HepG2 (cell line): Measurements from ENCODE around the gene PGA4. TPM values are rescaled to one million over a fixed set of nuclear protein-coding genes. Genes with fewer than 3 reads are reported as not detected.

Experiments used
- EP300 ChIP-seq, 3 experiments: sonication (generic) in 1 of 3; formaldehyde crosslinking in 1 of 3; IDR thresholded peaks; 2 replicates each; pipeline versions ENCODE4 v1.5.1 to v1.6.1; 2011 to 2020; ENCODE audit warnings: low read depth in 2 of 3, low read length in 2 of 3, borderline replicate concordance in 1 of 3, improper control_type of control experiment in 1 of 3, mild to moderate bottlenecking in 1 of 3, missing genetic modification reagents in 1 of 3, moderate library complexity in 1 of 3
- HNRNPH1 ChIP-seq: fragments of 200-400 bp; formaldehyde crosslinking; optimal IDR thresholded peaks from 2 replicates; pipeline ENCODE3; 2017; ENCODE audit warnings: mild to moderate bottlenecking, low read depth, low read length
- HNRNPK ChIP-seq: fragments of 200-400 bp; formaldehyde crosslinking; IDR thresholded peaks from 2 replicates; pipeline ENCODE4 v1.6.1; 2018; ENCODE audit warnings: low read length, low read depth, moderate library complexity, mild to moderate bottlenecking; ENCODE audit not compliant: poor library complexity, severe bottlenecking
- RERE ChIP-seq: IDR thresholded peaks from 2 replicates; pipeline ENCODE4 v1.6.1; 2016; ENCODE audit warnings: low read depth, missing genetic modification reagents, missing compliant biosample characterization
- REXO4 ChIP-seq: sonication (generic); formaldehyde crosslinking; IDR thresholded peaks from 2 replicates; pipeline ENCODE4 v1.8.0; 2022; ENCODE audit warnings: missing genetic modification reagents, mild to moderate bottlenecking, borderline replicate concordance
- SOX13 ChIP-seq, 3 experiments: fragments of 450-650 bp in 1 of 3; sonication (generic) in 1 of 3; formaldehyde crosslinking in 1 of 3; IDR thresholded peaks in 2 of 3; conservative IDR thresholded peaks in 1 of 3; 2 replicates each; pipeline versions ENCODE4 v1.5.0 to v1.6.1; 2016 to 2020; ENCODE audit warnings: antibody characterized with exemption in 1 of 3, mild to moderate bottlenecking in 1 of 3, missing compliant biosample characterization in 1 of 3, missing genetic modification reagents in 1 of 3, moderate library complexity in 1 of 3
- USF2 ChIP-seq, 2 experiments: sonication (generic) in 1 of 2; formaldehyde crosslinking in 1 of 2; IDR thresholded peaks; 2 replicates each; pipeline versions ENCODE4 v1.5.1 to v1.6.1; 2011 to 2020; ENCODE audit warnings: borderline replicate concordance in 1 of 2, low read depth in 1 of 2, low read length in 1 of 2, mild to moderate bottlenecking in 1 of 2, missing genetic modification reagents in 1 of 2, moderate library complexity in 1 of 2
- YEATS2 ChIP-seq: sonication (generic); formaldehyde crosslinking; IDR thresholded peaks from 2 replicates; pipeline ENCODE4 v1.4.0; 2020; ENCODE audit warnings: missing genetic modification reagents, borderline replicate concordance
- ZC3H4 ChIP-seq: sonication (generic); formaldehyde crosslinking; IDR thresholded peaks from 2 replicates; pipeline ENCODE4 v1.4.0; 2020; ENCODE audit warnings: missing genetic modification reagents, borderline replicate concordance
- ZEB1 ChIP-seq: IDR thresholded peaks from 2 replicates; pipeline ENCODE4 v1.6.1; 2012; ENCODE audit warnings: mild to moderate bottlenecking, low read depth, inconsistent platforms; ENCODE audit not compliant: insufficient replicate concordance
- ZFP37 ChIP-seq: sonication (generic); formaldehyde crosslinking; IDR thresholded peaks from 2 replicates; pipeline ENCODE4 v1.4.0; 2020; ENCODE audit warnings: missing genetic modification reagents, borderline replicate concordance
- ZNF350 ChIP-seq: sonication (generic); formaldehyde crosslinking; IDR thresholded peaks from 2 replicates; pipeline ENCODE4 v1.4.0; 2020; ENCODE audit warnings: mild to moderate bottlenecking, low read depth, missing genetic modification reagents, borderline replicate concordance
- ZNF430 ChIP-seq: sonication (generic); formaldehyde crosslinking; IDR thresholded peaks from 2 replicates; pipeline ENCODE4 v1.9.0; 2021; ENCODE audit warnings: mild to moderate bottlenecking, missing genetic modification reagents
- ZNF609 ChIP-seq: sonication (generic); formaldehyde crosslinking; IDR thresholded peaks from 2 replicates; pipeline ENCODE4 v1.4.0; 2020; ENCODE audit warnings: mild to moderate bottlenecking, missing genetic modification reagents, borderline replicate concordance
- polyA plus RNA-seq, 8 experiments: library from polyadenylated mRNA; depleted of rRNA in 3 of 8; stranded (reverse) in 7 of 8; unstranded in 1 of 8; fragments of >200 nt; fragmentation: Illumina TruSeq in 4 of 8; extraction: Trizol in 4 of 8; gene quantifications; 2 replicates each; pipeline versions ENCODE4 v1.2.1 to v1.2.3, GENCODE V29; 2011 to 2016; ENCODE audit warnings: low read depth in 4 of 8, missing spikeins in 1 of 8, mixed read lengths in 1 of 8; ENCODE audit not compliant: insufficient read depth in 1 of 8
- total RNA-seq, 5 experiments: library from RNA; depleted of rRNA; stranded (reverse); fragments of >200 nt; fragmentation: Illumina TruSeq; extraction: Trizol; gene quantifications; 2 replicates each; pipeline ENCODE4 v1.2.3, GENCODE V29; 2016; ENCODE audit warnings: low read depth in 1 of 5

PGA4 gene
- total and polyA plus RNA-seq, 2 of the 13 experiments (the other 11 are each of a cell fraction or from before 2014, with no cell fraction given), result not detected

- TF ChIP-seq ZNF609 (CRISPR knock-in tag) (peak; percentile 74; the same call in 1 of the 2 replicates), HNRNPK (no peak), HNRNPH1 (no peak), ZEB1 (no peak), ZC3H4 (CRISPR knock-in tag) (no peak), USF2 (IDR thresholded peaks at IDR 0.05; ENCODE audit: low read depth, low read length) (no peak), USF2 (CRISPR knock-in tag; IDR thresholded peaks at IDR 0.05; ENCODE audit: borderline replicate concordance) (no peak), YEATS2 (no peak), ZNF350 (CRISPR knock-in tag) (no peak), REXO4 (CRISPR knock-in tag) (no peak), SOX13 (IDR thresholded peaks at IDR 0.05) (no peak), SOX13 (CRISPR knock-in tag; conservative IDR thresholded peaks at IDR 0.05 in 1 of 2, IDR thresholded peaks at IDR 0.05 in 1 of 2) (peak in 1 of 2 experiments; percentile 55; a peak in 2 of 4 replicates), EP300 (IDR thresholded peaks at IDR 0.05; ENCODE audit: low read depth in 2 of 2, low read length in 2 of 2) (no peak), EP300 (CRISPR knock-in tag; IDR thresholded peaks at IDR 0.05; ENCODE audit: borderline replicate concordance) (no peak), ZNF430 (no peak; the same call in 1 of the 2 replicates), ZFP37 (CRISPR knock-in tag) (no peak), RERE (no peak)
These were observed 45.3 kb downstream of the PGA4 start (continued) for GRCh38 chr11:61267437-61267841.
